HepG2 (cell line): ENCODE data around the gene TXNL4A. TPM values are rescaled to one million over a fixed set of nuclear protein-coding genes. Genes with fewer than 3 reads are reported as not detected.

Experiments
- CCAR2 ChIP-seq: fragments of 200-400 bp; formaldehyde crosslinking; optimal IDR thresholded peaks from 2 replicates; pipeline ENCODE3; 2018; ENCODE audit warnings: low read depth, mild to moderate bottlenecking, low read length, moderate library complexity
- CEBPG ChIP-seq: IDR thresholded peaks from 2 replicates; pipeline ENCODE4 v1.6.1; 2016
- GABPA ChIP-seq, 2 experiments: IDR thresholded peaks; 2 replicates each; pipeline ENCODE4 v1.6.1; 2011 to 2016; ENCODE audit warnings: low read depth in 2 of 2, low read length in 1 of 2, missing biosample characterization in 1 of 2, missing genetic modification characterization in 1 of 2
- KDM2A ChIP-seq: sonication (generic); formaldehyde crosslinking; IDR thresholded peaks from 2 replicates; pipeline ENCODE4 v1.4.0; 2020; ENCODE audit warnings: low read depth, missing genetic modification reagents, borderline replicate concordance
- NKX3-1 ChIP-seq: sonication (generic); formaldehyde crosslinking; IDR thresholded peaks from 2 replicates; pipeline ENCODE4 v1.5.0; 2020; ENCODE audit warnings: missing genetic modification reagents
- PPARG ChIP-seq: conservative IDR thresholded peaks from 2 replicates; pipeline ENCODE4 v1.6.1; 2016; ENCODE audit warnings: missing biosample characterization, missing genetic modification reagents
- RAD21 ChIP-seq: fragments of 450-650 bp; formaldehyde crosslinking; IDR thresholded peaks from 2 replicates; pipeline ENCODE4 v1.5.0; 2020; ENCODE audit warnings: mild to moderate bottlenecking
- RNF2 ChIP-seq: fragments of 450-650 bp; conservative IDR thresholded peaks from 2 replicates; pipeline ENCODE4 v1.6.1; 2016; ENCODE audit warnings: low read depth
- TAF1 ChIP-seq: sonication (generic); formaldehyde crosslinking; IDR thresholded peaks from 2 replicates; pipeline ENCODE4 v1.4.0; 2020; ENCODE audit warnings: missing genetic modification reagents
- THAP8 ChIP-seq: sonication (generic); formaldehyde crosslinking; IDR thresholded peaks from 2 replicates; pipeline ENCODE4 v1.5.1; 2020; ENCODE audit warnings: missing genetic modification reagents, mild to moderate bottlenecking, borderline replicate concordance
- TRIM22 ChIP-seq: fragments of 450-650 bp; IDR thresholded peaks from 2 replicates; pipeline ENCODE4 v1.6.1; 2017
- ZFP1 ChIP-seq: IDR thresholded peaks from 2 replicates; pipeline ENCODE4 v1.6.1; 2016
- ZFP82 ChIP-seq: sonication (generic); formaldehyde crosslinking; IDR thresholded peaks from 2 replicates; pipeline ENCODE4 v1.5.1; 2020; ENCODE audit warnings: mild to moderate bottlenecking, missing genetic modification reagents, borderline replicate concordance
- ZFY ChIP-seq: sonication (generic); formaldehyde crosslinking; IDR thresholded peaks from 2 replicates; pipeline ENCODE4 v1.4.0; 2020; ENCODE audit warnings: missing genetic modification reagents
- ZNF205 ChIP-seq: IDR thresholded peaks from 2 replicates; pipeline ENCODE4 v1.6.1; 2018; ENCODE audit warnings: missing biosample characterization, missing genetic modification reagents
- ZNF333 ChIP-seq: sonication (generic); formaldehyde crosslinking; IDR thresholded peaks from 2 replicates; pipeline ENCODE4 v1.4.0; 2020; ENCODE audit warnings: mild to moderate bottlenecking, missing genetic modification reagents, borderline replicate concordance
- ZNF552 ChIP-seq: sonication (generic); formaldehyde crosslinking; IDR thresholded peaks from 2 replicates; pipeline ENCODE4 v1.9.0; 2022; ENCODE audit warnings: missing genetic modification reagents, mild to moderate bottlenecking, borderline replicate concordance
- ZNF747 ChIP-seq: sonication (generic); formaldehyde crosslinking; IDR thresholded peaks from 2 replicates; pipeline ENCODE4 v1.8.1; 2023; ENCODE audit warnings: missing genetic modification reagents, mild to moderate bottlenecking, borderline replicate concordance
- ZSCAN9 ChIP-seq: IDR thresholded peaks from 2 replicates; pipeline ENCODE4 v1.6.1; 2016; ENCODE audit warnings: borderline replicate concordance
- polyA plus RNA-seq, 8 experiments: library from polyadenylated mRNA; depleted of rRNA in 3 of 8; stranded (reverse) in 7 of 8; unstranded in 1 of 8; fragments of >200 nt; fragmentation: Illumina TruSeq in 4 of 8; extraction: Trizol in 4 of 8; gene quantifications; 2 replicates each; pipeline versions ENCODE4 v1.2.1 to v1.2.3, GENCODE V29; 2011 to 2016; ENCODE audit warnings: low read depth in 4 of 8, missing spikeins in 1 of 8, mixed read lengths in 1 of 8; ENCODE audit not compliant: insufficient read depth in 1 of 8
- total RNA-seq, 5 experiments: library from RNA; depleted of rRNA; stranded (reverse); fragments of >200 nt; fragmentation: Illumina TruSeq; extraction: Trizol; gene quantifications; 2 replicates each; pipeline ENCODE4 v1.2.3, GENCODE V29; 2016; ENCODE audit warnings: low read depth in 1 of 5
- TF ChIP-seq, protein P1 (sequence below): sonication (generic); formaldehyde crosslinking; IDR thresholded peaks from 2 replicates; pipeline ENCODE4 v1.4.0; 2020; ENCODE audit warnings: mild to moderate bottlenecking, missing genetic modification reagents
- TF ChIP-seq, protein P2 (sequence below): sonication (generic); formaldehyde crosslinking; IDR thresholded peaks from 2 replicates; pipeline ENCODE4 v1.5.0; 2020; ENCODE audit warnings: mild to moderate bottlenecking, missing genetic modification reagents
- TF ChIP-seq, protein P3 (sequence below): sonication (generic); formaldehyde crosslinking; IDR thresholded peaks from 2 replicates; pipeline ENCODE4 v1.4.0; 2020; ENCODE audit warnings: mild to moderate bottlenecking, missing genetic modification reagents

The TXNL4A gene
- total and polyA plus RNA-seq, 2 of the 13 experiments (the other 11 are each of a cell fraction or from before 2014, with no cell fraction given): 172 to 202 TPM

GRCh38 chr18:79964330-79965118 is 23.8 kb downstream of the TXNL4A start, which contains the start of gene HSBP1L1 (continued):
- TF ChIP-seq ZSCAN9 (CRISPR knock-in tag) (peak; percentile 24; the same call in 1 of the 2 replicates), GABPA (IDR thresholded peaks at IDR 0.05; ENCODE audit: low read depth, low read length) (no peak), GABPA (CRISPR knock-in tag; IDR thresholded peaks at IDR 0.05; ENCODE audit: low read depth) (no peak), TRIM22 (no peak), THAP8 (CRISPR knock-in tag) (no peak), NKX3-1 (0 out of 2 replicates have a peak, but pooled peaks have one; percentile 23), ZFP82 (CRISPR knock-in tag) (peak; percentile 63; the same call in 1 of the 2 replicates), CCAR2 (no peak), TAF1 (CRISPR knock-in tag) (peak; percentile 69), ZFY (peak; percentile 70), CEBPG (CRISPR knock-in tag) (0 out of 2 replicates have a peak, but pooled peaks have one; percentile 34), ZNF747 (CRISPR knock-in tag) (no peak; the same call in 1 of the 2 replicates), KDM2A (CRISPR knock-in tag) (peak; percentile 47; the same call in 1 of the 2 replicates), RNF2 (0 out of 2 replicates have a peak, but pooled peaks have one; percentile 22), ZNF205 (CRISPR knock-in tag) (no peak), ZNF333 (CRISPR knock-in tag) (no peak; the same call in 1 of the 2 replicates), RAD21 (CRISPR knock-in tag) (peak; percentile 84), PPARG (peak; percentile 64), ZNF552 (no peak), ZFP1 (CRISPR knock-in tag) (no peak)
- TF ChIP-seq, protein P1, sequence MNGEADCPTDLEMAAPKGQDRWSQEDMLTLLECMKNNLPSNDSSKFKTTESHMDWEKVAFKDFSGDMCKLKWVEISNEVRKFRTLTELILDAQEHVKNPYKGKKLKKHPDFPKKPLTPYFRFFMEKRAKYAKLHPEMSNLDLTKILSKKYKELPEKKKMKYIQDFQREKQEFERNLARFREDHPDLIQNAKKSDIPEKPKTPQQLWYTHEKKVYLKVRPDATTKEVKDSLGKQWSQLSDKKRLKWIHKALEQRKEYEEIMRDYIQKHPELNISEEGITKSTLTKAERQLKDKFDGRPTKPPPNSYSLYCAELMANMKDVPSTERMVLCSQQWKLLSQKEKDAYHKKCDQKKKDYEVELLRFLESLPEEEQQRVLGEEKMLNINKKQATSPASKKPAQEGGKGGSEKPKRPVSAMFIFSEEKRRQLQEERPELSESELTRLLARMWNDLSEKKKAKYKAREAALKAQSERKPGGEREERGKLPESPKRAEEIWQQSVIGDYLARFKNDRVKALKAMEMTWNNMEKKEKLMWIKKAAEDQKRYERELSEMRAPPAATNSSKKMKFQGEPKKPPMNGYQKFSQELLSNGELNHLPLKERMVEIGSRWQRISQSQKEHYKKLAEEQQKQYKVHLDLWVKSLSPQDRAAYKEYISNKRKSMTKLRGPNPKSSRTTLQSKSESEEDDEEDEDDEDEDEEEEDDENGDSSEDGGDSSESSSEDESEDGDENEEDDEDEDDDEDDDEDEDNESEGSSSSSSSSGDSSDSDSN: peak; percentile 93
- TF ChIP-seq, protein P2, sequence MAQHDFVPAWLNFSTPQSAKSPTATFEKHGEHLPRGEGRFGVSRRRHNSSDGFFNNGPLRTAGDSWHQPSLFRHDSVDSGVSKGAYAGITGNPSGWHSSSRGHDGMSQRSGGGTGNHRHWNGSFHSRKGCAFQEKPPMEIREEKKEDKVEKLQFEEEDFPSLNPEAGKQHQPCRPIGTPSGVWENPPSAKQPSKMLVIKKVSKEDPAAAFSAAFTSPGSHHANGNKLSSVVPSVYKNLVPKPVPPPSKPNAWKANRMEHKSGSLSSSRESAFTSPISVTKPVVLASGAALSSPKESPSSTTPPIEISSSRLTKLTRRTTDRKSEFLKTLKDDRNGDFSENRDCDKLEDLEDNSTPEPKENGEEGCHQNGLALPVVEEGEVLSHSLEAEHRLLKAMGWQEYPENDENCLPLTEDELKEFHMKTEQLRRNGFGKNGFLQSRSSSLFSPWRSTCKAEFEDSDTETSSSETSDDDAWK (CRISPR knock-in tag): no peak
- TF ChIP-seq, protein P3, sequence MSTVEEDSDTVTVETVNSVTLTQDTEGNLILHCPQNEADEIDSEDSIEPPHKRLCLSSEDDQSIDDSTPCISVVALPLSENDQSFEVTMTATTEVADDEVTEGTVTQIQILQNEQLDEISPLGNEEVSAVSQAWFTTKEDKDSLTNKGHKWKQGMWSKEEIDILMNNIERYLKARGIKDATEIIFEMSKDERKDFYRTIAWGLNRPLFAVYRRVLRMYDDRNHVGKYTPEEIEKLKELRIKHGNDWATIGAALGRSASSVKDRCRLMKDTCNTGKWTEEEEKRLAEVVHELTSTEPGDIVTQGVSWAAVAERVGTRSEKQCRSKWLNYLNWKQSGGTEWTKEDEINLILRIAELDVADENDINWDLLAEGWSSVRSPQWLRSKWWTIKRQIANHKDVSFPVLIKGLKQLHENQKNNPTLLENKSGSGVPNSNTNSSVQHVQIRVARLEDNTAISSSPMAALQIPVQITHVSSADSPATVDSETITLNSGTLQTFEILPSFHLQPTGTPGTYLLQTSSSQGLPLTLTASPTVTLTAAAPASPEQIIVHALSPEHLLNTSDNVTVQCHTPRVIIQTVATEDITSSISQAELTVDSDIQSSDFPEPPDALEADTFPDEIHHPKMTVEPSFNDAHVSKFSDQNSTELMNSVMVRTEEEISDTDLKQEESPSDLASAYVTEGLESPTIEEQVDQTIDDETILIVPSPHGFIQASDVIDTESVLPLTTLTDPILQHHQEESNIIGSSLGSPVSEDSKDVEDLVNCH (CRISPR knock-in tag): no peak
